Upper lobe of left lung (tissue), 6 donors: Measurements from ENCODE around the gene FGF12. TPM values are rescaled to one million over a fixed set of nuclear protein-coding genes. Genes with fewer than 3 reads are reported as not detected.

ENCODE experiments used
- ATAC-seq, 2 donors: fragments of 200-7000 bp; cut with Tn5 transposase; one replicate each; pipeline ENCODE4 v1.9.1; 2022; ENCODE audit warnings: mild to moderate bottlenecking in 2 of 2, moderate library complexity in 2 of 2; ENCODE audit not compliant: low FRiP score in 2 of 2
- DNase-seq, 2 donors: peaks; one replicate each; pipeline ENCODE4 v3.0.0-alpha.2; 2019 to 2020
- H3K27ac ChIP-seq, 4 donors: fragments of 200-600 bp; sonication (generic); one replicate each; pipeline ENCODE4 v1.5.1; 2016 to 2019
- H3K27me3 ChIP-seq, 4 donors: fragments of 200-600 bp; sonication (generic); one replicate each; pipeline ENCODE4 v1.5.1; 2017 to 2019
- H3K36me3 ChIP-seq, 4 donors: fragments of 200-600 bp; sonication (generic); one replicate each; pipeline ENCODE4 v1.5.1; 2016 to 2019
- H3K4me1 ChIP-seq, 4 donors: fragments of 200-600 bp; sonication (generic); one replicate each; pipeline ENCODE4 v1.5.1; 2018 to 2019
- H3K4me3 ChIP-seq, 4 donors: fragments of 200-600 bp; sonication (generic); one replicate each; pipeline ENCODE4 v1.5.1; 2017 to 2019; ENCODE audit warnings: mild to moderate bottlenecking in 2 of 4, moderate library complexity in 1 of 4
- H3K9me3 ChIP-seq, 4 donors: fragments of 200-600 bp; sonication (generic); one replicate each; pipeline ENCODE4 v1.5.1; 2018 to 2019
- CTCF ChIP-seq, 6 experiments: fragments of 450-650 bp in 4 of 6; fragments of 200-600 bp in 2 of 6; sonication (generic) in 2 of 6; IDR thresholded peaks; one replicate each; pipeline ENCODE4 v1.5.1; 2016 to 2019; ENCODE audit warnings: antibody characterized with exemption in 6 of 6
- EP300 ChIP-seq, 4 donors: sonication (generic); formaldehyde crosslinking; IDR thresholded peaks; one replicate each; pipeline ENCODE4 v1.5.1; 2017; ENCODE audit warnings: antibody characterized with exemption in 4 of 4, control low read depth in 2 of 4
- POLR2A ChIP-seq, 4 donors: fragments of 450-650 bp; IDR thresholded peaks; one replicate each; pipeline ENCODE4 v1.5.1; 2016 to 2017; ENCODE audit warnings: antibody characterized with exemption in 4 of 4, mild to moderate bottlenecking in 2 of 4
- POLR2AphosphoS5 ChIP-seq, 2 donors: sonication (generic); formaldehyde crosslinking; IDR thresholded peaks; one replicate each; pipeline ENCODE4 v1.5.1; 2017; ENCODE audit warnings: antibody characterized with exemption in 2 of 2
- WGBS, 2 donors: methylation state at CpG; one replicate each; pipeline ENCODE4 v1.1.5; 2017 to 2018; 5-methylcytosine and 5-hydroxymethylcytosine counted together
- total RNA-seq, 6 donors: library from RNA; depleted of rRNA in 4 of 6; stranded (reverse); fragments of >200 nt in 4 of 6; gene quantifications; one replicate each; pipeline versions ENCODE4 v1.1.0 to v1.2.1, GENCODE V29; 2016 to 2021
- donor health status: DM: no; HTN: no; CAD: no; lungs with moderate emphysema.
- donor health status: DM: no; HTN: yes; CAD: no; lungs with severe emphysema.

Gene FGF12
- total RNA-seq, 6 donors from 2014 or later: 0.83 to 5.3 (median 2.2) TPM

- H3K9me3 ChIP-seq: no peaks in the 10 kb centered on the region
- ATAC-seq (no peak), DNase-seq (no peak)
- no peaks in the 10 kb centered on the region for H3K27me3 ChIP-seq
- no peak overlapping the region for H3K27ac ChIP-seq
- no peaks in the 10 kb centered on the region for H3K36me3 ChIP-seq
- no peak overlapping the region for H3K4me3 ChIP-seq
- no peak for TF ChIP-seq EP300 (IDR thresholded peaks at IDR 0.05)
- TF ChIP-seq POLR2AphosphoS5 (IDR thresholded peaks at IDR 0.05): no peak
- no peak for TF ChIP-seq CTCF (IDR thresholded peaks at IDR 0.05)
- TF ChIP-seq POLR2A (IDR thresholded peaks at IDR 0.05): no peak
- no peaks in the 10 kb centered on the region for H3K4me1 ChIP-seq
- 89 to 90% methylated on average over 4 of the region's 4 CpGs for WGBS, 2 donors
Observed at GRCh38 chr3:192174283-192174682, 553.1 kb downstream of the FGF12 start.

- no peak overlapping the region for H3K4me3 ChIP-seq
- no peak for ATAC-seq
- no peak for TF ChIP-seq EP300 (IDR thresholded peaks at IDR 0.05)
- no peak for DNase-seq
- no peaks in the 10 kb centered on the region for H3K36me3 ChIP-seq
- no peaks in the 10 kb centered on the region for H3K4me1 ChIP-seq
- H3K27me3 ChIP-seq: no peaks in the 10 kb centered on the region
- no peak overlapping the region for H3K27ac ChIP-seq
- WGBS, 2 donors: 25 to 77% methylated on average over 1 of the region's 1 CpG
- H3K9me3 ChIP-seq: no peaks in the 10 kb centered on the region
Observed at GRCh38 chr3:192171213-192171612, 556.1 kb downstream of the FGF12 start.

DNA sequence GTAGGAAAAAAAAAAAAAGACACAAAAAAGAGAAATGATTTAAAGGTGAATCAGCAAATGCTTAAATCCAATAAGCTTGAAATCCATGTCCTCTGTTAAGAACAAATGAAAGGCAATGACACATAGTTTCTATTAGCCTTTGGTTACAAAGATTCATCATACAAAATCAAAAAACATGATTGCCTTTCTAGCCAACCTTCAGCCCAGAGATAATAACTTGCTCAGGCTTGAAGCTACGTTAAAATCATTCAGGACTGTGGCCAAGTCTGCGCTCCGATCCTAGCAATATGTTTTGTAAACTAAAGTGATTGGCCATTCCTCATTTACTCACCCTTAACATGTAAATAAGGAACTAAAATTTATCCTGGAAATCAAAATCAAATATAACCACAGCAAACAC, 556.7 kb downstream of the FGF12 start:
- TF ChIP-seq POLR2AphosphoS5 (IDR thresholded peaks at IDR 0.05): no peak
- TF ChIP-seq POLR2A (IDR thresholded peaks at IDR 0.05): no peak
- no peak for TF ChIP-seq CTCF (IDR thresholded peaks at IDR 0.05)
- no peak for TF ChIP-seq EP300 (IDR thresholded peaks at IDR 0.05)
- Histone ChIP-seq H3K4me1 (no peaks in the 10 kb centered on the region), H3K27me3 (no peaks in the 10 kb centered on the region), H3K27ac (no peak overlapping the region), H3K36me3 (no peaks in the 10 kb centered on the region), H3K4me3 (no peak overlapping the region), H3K9me3 (no peaks in the 10 kb centered on the region)
- DNase-seq: no peak
- ATAC-seq: no peak
- 56 to 75% methylated on average over 3 of the region's 3 CpGs for WGBS, 2 donors

- H3K9me3 ChIP-seq: no peaks in the 10 kb centered on the region
- WGBS, 2 donors: 77 to 86% methylated on average over 6 of the region's 6 CpGs
- no peak overlapping the region for H3K4me3 ChIP-seq
- DNase-seq: no peak
- H3K4me1 ChIP-seq: no peaks in the 10 kb centered on the region
- H3K36me3 ChIP-seq: no peaks in the 10 kb centered on the region
- TF ChIP-seq CTCF (IDR thresholded peaks at IDR 0.05): no peak
- H3K27me3 ChIP-seq: no peaks in the 10 kb centered on the region
- ATAC-seq: no peak
- no peak overlapping the region for H3K27ac ChIP-seq
Observed at GRCh38 chr3:192170031-192170430, 557.3 kb downstream of the FGF12 start.

DNA sequence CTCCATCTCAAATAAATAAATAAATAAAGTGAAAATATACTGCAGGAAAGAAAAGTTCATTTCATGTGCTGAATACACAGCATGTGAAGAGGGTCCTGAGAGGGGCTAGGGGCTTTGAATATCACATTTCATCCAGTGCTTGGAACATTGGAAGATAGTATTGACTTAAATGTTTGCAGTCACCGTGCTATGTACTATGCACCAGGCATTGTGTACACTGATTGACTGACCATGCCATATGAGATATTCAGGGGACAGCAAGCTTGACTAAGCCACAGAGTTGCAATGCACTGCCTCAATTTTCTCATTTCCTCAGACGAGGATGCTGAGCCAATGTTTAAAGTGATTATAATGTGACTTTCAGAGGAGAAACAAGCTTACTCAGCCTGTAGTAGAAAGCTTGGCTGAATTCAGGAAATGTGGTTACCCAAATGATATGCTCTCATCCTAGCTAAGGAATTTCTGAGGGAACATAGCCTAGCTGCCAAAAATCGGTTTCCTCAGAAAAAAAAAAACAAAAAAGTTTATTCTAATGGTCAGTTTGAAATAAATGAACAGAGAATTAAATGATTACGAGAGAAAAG, 557.9 kb downstream of the FGF12 start:
- TF ChIP-seq POLR2A (IDR thresholded peaks at IDR 0.05): no peak
- TF ChIP-seq POLR2AphosphoS5 (IDR thresholded peaks at IDR 0.05): no peak
- no peak for TF ChIP-seq EP300 (IDR thresholded peaks at IDR 0.05)
- TF ChIP-seq CTCF (IDR thresholded peaks at IDR 0.05): no peak
- H3K36me3 ChIP-seq: no peaks in the 10 kb centered on the region
- ATAC-seq (no peak), DNase-seq (no peak)
- H3K4me3 ChIP-seq: no peak overlapping the region
- H3K4me1 ChIP-seq: no peaks in the 10 kb centered on the region
- WGBS, 2 donors: 54 to 59% methylated on average over 4 of the region's 4 CpGs
- no peaks in the 10 kb centered on the region for H3K27me3 ChIP-seq
- no peak overlapping the region for H3K27ac ChIP-seq
- H3K9me3 ChIP-seq: no peaks in the 10 kb centered on the region
